PC-3 (cell line): ENCODE results near the gene SYVN1. TPM values are rescaled to one million over a fixed set of nuclear protein-coding genes. Genes with fewer than 3 reads are reported as not detected.

Experiments used
- ATAC-seq: fragments of 200-7000 bp; cut with Tn5 transposase; 2 replicates; pipeline ENCODE4 v1.9.1; 2020; ENCODE audit warnings: mild to moderate bottlenecking, moderate library complexity
- BruUV-seq: library from RNA; stranded (reverse); fragments of 400-500 nt; replicated peaks from 2 replicates; lab custom pipeline; 2021; lab: Mats Ljungman, UMichigan
- CTCF ChIA-PET: fragments of 300-600 bp; sonication (Branson Sonifier 250); formaldehyde crosslinking; loops from one replicate; lab custom pipeline; 2022; ENCODE audit warnings: antibody characterized with exemption; lab: Charles Lee
- POLR2A ChIA-PET: fragments of 300-600 bp; sonication (Branson Sonifier 250); formaldehyde crosslinking; loops from one replicate; lab custom pipeline; 2022; ENCODE audit warnings: antibody characterized with exemption; ENCODE audit not compliant: unreplicated experiment; lab: Charles Lee
- DNase-seq: peaks from one replicate; pipeline ENCODE4 v3.0.0-alpha.2; 2015
- H2AFZ ChIP-seq: fragments of 300-600 bp; sonication (generic); 2 replicates; pipeline ENCODE4 v1.6.0; 2016; ENCODE audit warnings: antibody characterized with exemption, low read length
- H3F3A ChIP-seq: fragments of 300-600 bp; sonication (generic); one replicate; pipeline ENCODE4 v1.6.0; 2017; ENCODE audit warnings: antibody characterized with exemption, low read length, control low read depth, mild to moderate bottlenecking; ENCODE audit not compliant: unreplicated experiment
- H3K27ac ChIP-seq: fragments of 300-600 bp; sonication (generic); 2 replicates; pipeline ENCODE4 v1.5.1; 2016; ENCODE audit warnings: mild to moderate bottlenecking, low read length
- H3K27me3 ChIP-seq: fragments of 300-600 bp; sonication (generic); 2 replicates; pipeline ENCODE4 v1.6.1; 2016; ENCODE audit warnings: low read length, mixed read lengths
- H3K36me3 ChIP-seq: fragments of 300-600 bp; sonication (generic); 2 replicates; pipeline ENCODE4 v1.6.1; 2016; ENCODE audit warnings: low read depth, mixed run types, low read length, mixed read lengths
- H3K4me1 ChIP-seq: fragments of 300-600 bp; sonication (generic); 2 replicates; pipeline ENCODE4 v1.5.1; 2016; ENCODE audit warnings: low read length; ENCODE audit not compliant: insufficient read depth
- H3K4me2 ChIP-seq: fragments of 300-600 bp; sonication (generic); 2 replicates; pipeline ENCODE4 v1.6.0; 2016; ENCODE audit warnings: low read length
- H3K4me3 ChIP-seq: fragments of 300-600 bp; sonication (generic); 2 replicates; pipeline ENCODE4 v1.5.1; 2016; ENCODE audit warnings: mild to moderate bottlenecking, low read length, mixed read lengths
- H3K79me2 ChIP-seq: fragments of 300-600 bp; sonication (generic); 2 replicates; pipeline ENCODE4 v1.6.1; 2017; ENCODE audit warnings: low read length, mixed read lengths
- H3K9ac ChIP-seq: fragments of 300-600 bp; sonication (generic); 2 replicates; pipeline ENCODE4 v1.6.0; 2016; ENCODE audit warnings: mild to moderate bottlenecking, low read length
- H3K9me2 ChIP-seq: fragments of 300-600 bp; sonication (generic); replicated peaks from 2 replicates; pipeline ENCODE4 v1.6.1; 2016; ENCODE audit warnings: mixed run types, low read length, mixed read lengths
- H3K9me3 ChIP-seq: fragments of 300-600 bp; sonication (generic); 2 replicates; pipeline ENCODE4 v1.6.1; 2016; ENCODE audit warnings: low read length, mixed read lengths
- H4K20me1 ChIP-seq: fragments of 300-600 bp; sonication (generic); 2 replicates; pipeline ENCODE4 v1.6.1; 2016; ENCODE audit warnings: low read length, mixed read lengths
- EZH2 ChIP-seq: fragments of 300-600 bp; sonication (generic); IDR thresholded peaks from one replicate; pipeline ENCODE4 v1.6.1; 2017; ENCODE audit warnings: antibody characterized with exemption, mild to moderate bottlenecking, low read length; ENCODE audit not compliant: unreplicated experiment
- EZH2phosphoT487 ChIP-seq: fragments of 300-600 bp; sonication (generic); IDR thresholded peaks from 2 replicates; pipeline ENCODE4 v1.6.1; 2018; ENCODE audit warnings: mild to moderate bottlenecking, antibody characterized with exemption, low read length, borderline replicate concordance
- intact Hi-C: fragments of 100-400 bp; cut with micrococcal nuclease; formaldehyde crosslinking; loops from 2 replicates; pipeline ENCODE4 v1.9.0; 2023
- total RNA-seq: library from RNA; depleted of rRNA; stranded (reverse); fragments of >200 nt; gene quantifications from 2 replicates; pipeline ENCODE4 v1.2.3, GENCODE V29; 2014
- TF ChIP-seq, protein P1 (sequence below): fragments of 300-600 bp; sonication (generic); conservative IDR thresholded peaks from 2 replicates; pipeline ENCODE4 v1.5.1; 2017; ENCODE audit warnings: antibody characterized with exemption, low read depth, mild to moderate bottlenecking, low read length

Gene SYVN1
- total RNA-seq, 1 experiment from 2014 or later, result 22.3 TPM

DNA sequence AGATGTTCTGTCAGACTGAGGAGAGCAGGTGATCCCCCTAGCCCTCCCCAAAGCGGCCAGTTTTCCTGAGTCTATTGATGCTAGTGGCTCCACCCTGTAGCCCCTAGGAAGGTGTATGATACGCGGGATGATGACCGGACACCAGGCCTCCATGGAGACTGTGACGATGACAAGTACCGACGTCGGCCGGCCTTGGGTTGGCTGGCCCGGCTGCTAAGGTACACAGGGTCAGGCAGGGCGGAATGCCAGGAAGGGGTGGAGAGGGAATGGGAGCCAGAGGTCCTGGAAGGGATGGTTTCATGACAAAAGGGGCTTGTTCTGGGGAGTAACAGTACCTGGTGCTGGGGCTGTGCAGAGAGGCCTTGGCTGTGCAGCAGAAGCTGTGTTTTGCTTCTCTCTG, 47.1 kb downstream of the SYVN1 start:
- Histone ChIP-seq H3K27ac (no peak overlapping the region), H3K27me3 (no peaks in the 10 kb centered on the region), H3K9ac (no peak overlapping the region), H3K9me3 (no peaks in the 10 kb centered on the region), H3K79me2 (peaks cover 35% of the 10 kb centered on the region), H3K4me1 (peaks cover 16% of the 10 kb centered on the region), H3K4me2 (no peak overlapping the region), H3K36me3 (peaks cover 14% of the 10 kb centered on the region; the same call in 1 of the 2 replicates), H3K9me2 (no peaks in the 10 kb centered on the region), H4K20me1 (no peaks in the 10 kb centered on the region), H2AFZ (no peak overlapping the region), H3K4me3 (no peak overlapping the region), H3F3A (no peaks in the 10 kb centered on the region)
- ATAC-seq (no peak), DNase-seq (no peak)
- no TSS peak for BruUV-seq
- intact Hi-C loops, result no loop called here
- no peak for TF ChIP-seq EZH2phosphoT487
- TF ChIP-seq EZH2, result no peak
- TF ChIP-seq, protein P1, sequence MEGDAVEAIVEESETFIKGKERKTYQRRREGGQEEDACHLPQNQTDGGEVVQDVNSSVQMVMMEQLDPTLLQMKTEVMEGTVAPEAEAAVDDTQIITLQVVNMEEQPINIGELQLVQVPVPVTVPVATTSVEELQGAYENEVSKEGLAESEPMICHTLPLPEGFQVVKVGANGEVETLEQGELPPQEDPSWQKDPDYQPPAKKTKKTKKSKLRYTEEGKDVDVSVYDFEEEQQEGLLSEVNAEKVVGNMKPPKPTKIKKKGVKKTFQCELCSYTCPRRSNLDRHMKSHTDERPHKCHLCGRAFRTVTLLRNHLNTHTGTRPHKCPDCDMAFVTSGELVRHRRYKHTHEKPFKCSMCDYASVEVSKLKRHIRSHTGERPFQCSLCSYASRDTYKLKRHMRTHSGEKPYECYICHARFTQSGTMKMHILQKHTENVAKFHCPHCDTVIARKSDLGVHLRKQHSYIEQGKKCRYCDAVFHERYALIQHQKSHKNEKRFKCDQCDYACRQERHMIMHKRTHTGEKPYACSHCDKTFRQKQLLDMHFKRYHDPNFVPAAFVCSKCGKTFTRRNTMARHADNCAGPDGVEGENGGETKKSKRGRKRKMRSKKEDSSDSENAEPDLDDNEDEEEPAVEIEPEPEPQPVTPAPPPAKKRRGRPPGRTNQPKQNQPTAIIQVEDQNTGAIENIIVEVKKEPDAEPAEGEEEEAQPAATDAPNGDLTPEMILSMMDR, result no peak
- ChIA-PET CTCF (no interaction called here), POLR2A (no interaction called here)

DNA sequence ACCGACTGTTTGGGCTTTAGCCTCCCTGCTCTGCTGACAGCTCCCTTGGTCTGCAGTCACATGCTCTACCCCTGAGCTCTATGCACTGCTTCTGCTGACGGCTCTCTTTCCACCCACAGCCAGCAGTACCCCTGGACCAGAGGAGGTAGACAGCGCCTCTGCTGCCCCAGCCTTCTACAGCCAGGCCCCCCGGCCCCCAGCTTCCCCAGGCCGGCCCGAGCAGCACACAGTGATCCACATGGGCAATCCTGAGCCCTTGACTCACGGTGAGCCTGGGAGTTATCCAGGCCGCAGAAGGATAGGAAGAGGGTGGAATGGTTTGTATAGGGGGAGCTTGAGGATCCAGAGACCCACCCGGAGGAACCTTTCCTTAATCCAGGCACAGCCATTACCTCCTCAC, 47.5 kb downstream of the SYVN1 start:
- Histone ChIP-seq H3K9me3 (no peaks in the 10 kb centered on the region), H3K4me2 (no peak overlapping the region), H2AFZ (no peak overlapping the region), H3K27ac (no peak overlapping the region), H3K4me3 (no peak overlapping the region), H3K4me1 (peaks cover 20% of the 10 kb centered on the region), H3K9ac (no peak overlapping the region), H3K36me3 (peaks cover 18% of the 10 kb centered on the region), H4K20me1 (no peaks in the 10 kb centered on the region), H3K9me2 (no peaks in the 10 kb centered on the region), H3K27me3 (no peaks in the 10 kb centered on the region), H3F3A (no peaks in the 10 kb centered on the region), H3K79me2 (peaks cover 39% of the 10 kb centered on the region)
- TF ChIP-seq EZH2phosphoT487 (no peak), EZH2 (no peak)
- TF ChIP-seq, protein P1, result no peak
- DNase-seq (no peak), ATAC-seq (no peak)
- CTCF ChIA-PET, result no interaction called here
- intact Hi-C loops, result no loop called here
- BruUV-seq, result no TSS peak
- POLR2A ChIA-PET, result no interaction called here

DNA sequence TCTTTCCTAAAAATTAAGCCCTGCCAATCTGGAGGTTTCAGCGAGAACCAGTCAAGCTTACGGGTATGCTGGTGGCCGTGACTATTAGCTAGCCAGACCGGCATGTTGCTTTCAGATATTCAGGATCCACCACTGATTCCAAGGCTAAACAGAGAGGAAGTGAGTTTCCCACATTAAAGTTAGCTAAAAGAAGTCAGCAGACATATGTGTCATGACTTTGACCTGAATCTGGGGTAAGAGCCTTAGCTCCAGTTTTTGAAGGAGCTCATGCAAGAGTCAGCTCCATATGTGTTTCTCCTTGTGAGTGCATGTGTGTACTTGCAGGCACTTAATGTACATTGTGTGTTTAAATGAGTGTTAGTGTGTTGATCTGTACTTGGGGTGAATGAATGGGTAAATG, 48.9 kb downstream of the SYVN1 start:
- Histone ChIP-seq H3K4me2 (peak overlapping the region; percentile 91), H3K9ac (no peak overlapping the region), H3K79me2 (peaks cover 52% of the 10 kb centered on the region), H3K9me2 (no peaks in the 10 kb centered on the region), H3K4me1 (peaks cover 21% of the 10 kb centered on the region), H3F3A (no peaks in the 10 kb centered on the region), H4K20me1 (no peaks in the 10 kb centered on the region), H3K4me3 (peak overlapping the region; percentile 89; the same call in 1 of the 2 replicates), H3K36me3 (peaks cover 25% of the 10 kb centered on the region), H3K9me3 (no peaks in the 10 kb centered on the region), H2AFZ (no peak overlapping the region), H3K27ac (no peak overlapping the region), H3K27me3 (no peaks in the 10 kb centered on the region)
- TF ChIP-seq EZH2phosphoT487 (no peak), EZH2 (no peak)
- TF ChIP-seq, protein P1, result no peak
- no peak for DNase-seq
- no TSS peak for BruUV-seq
- ChIA-PET CTCF (no interaction called here), POLR2A (interaction anchor here (0.5 kb wide), 1 partner anchor 225 kb away, joined by 9 read pairs; no protein-coding TSS in a partner anchor)
- ATAC-seq, result no peak
- intact Hi-C loops, result loop anchor here (2.0 kb wide), 2 partner anchors 43 to 169 kb away; partner anchors contain the start of gene ATG2A
